ENCODE results near the gene PGBD4. TPM values are rescaled to one million over a fixed set of nuclear protein-coding genes. Genes with fewer than 3 reads are reported as not detected.
"Not testable (repeated sequence)": the region's sequence is repeated elsewhere in the genome, so short reads cannot be mapped to it uniquely, and the experiment has no call there.

Gene PGBD4
- total RNA-seq, 2 experiments from 2014 or later, result 3.8 to 5.2 TPM

DNA sequence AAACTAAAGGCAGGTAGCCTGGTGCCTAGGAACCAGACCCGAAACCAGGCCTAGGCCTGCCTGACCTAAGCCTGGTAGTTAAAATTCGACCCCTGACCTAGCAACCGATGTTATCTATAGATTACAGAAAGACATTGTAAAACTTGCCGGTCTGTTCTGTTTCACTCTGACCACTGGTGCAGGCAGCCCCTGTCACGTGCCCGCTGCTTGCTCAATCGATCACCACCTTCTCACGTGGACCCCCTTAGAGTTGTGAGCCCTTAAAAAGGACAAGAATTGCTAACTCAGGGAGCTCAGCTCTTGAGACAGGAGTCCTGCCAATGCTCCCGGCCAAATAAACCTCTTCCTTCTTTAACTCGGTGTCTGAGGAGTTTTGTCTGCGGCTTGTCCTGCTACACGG, 19.9 kb downstream of the PGBD4 start:
- CTCF ChIA-PET, result interaction anchor here (1.3 kb wide), 1 partner anchor 17 kb away, joined by 4 read pairs; no protein-coding TSS in a partner anchor
- H3K27me3 Mint-ChIP-seq, result peaks cover 12% of the 10 kb centered on the region
- not testable (repeated sequence) for DNase-seq; H3K4me1 Mint-ChIP-seq; H3K4me3 Mint-ChIP-seq; ATAC-seq; H3K9me3 Mint-ChIP-seq (ENCODE audit: low read depth); H3K27ac Mint-ChIP-seq; H3K36me3 Mint-ChIP-seq

DNA sequence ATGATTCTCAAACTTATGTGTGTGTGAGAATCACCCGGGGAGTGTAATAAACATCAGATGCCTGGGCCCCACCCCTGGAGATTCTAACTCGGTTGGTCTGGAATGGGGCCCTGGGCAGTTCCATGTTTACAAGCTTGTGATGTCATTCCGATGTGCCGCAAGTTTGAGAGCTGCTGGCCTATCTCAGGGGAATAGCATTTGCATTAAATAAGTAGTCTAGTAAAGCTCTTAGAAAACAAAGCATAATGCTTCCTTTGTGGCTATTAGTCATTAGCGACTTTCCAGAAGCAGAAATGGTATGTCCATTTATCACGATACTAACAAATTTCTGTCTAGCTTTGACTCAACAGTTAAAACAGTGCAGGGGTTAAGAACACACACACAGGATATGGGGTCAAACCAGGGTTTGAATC, 20.9 kb downstream of the PGBD4 start:
- no peak overlapping the region for H3K27ac Mint-ChIP-seq
- CTCF ChIA-PET, result interaction anchor here (1.3 kb wide), 1 partner anchor 16 kb away, joined by 4 read pairs; no protein-coding TSS in a partner anchor
- no peak overlapping the region for H3K4me3 Mint-ChIP-seq
- no peaks in the 10 kb centered on the region for H3K9me3 Mint-ChIP-seq (ENCODE audit: low read depth)
- no peak for DNase-seq
- peaks cover 10% of the 10 kb centered on the region for H3K27me3 Mint-ChIP-seq
- no peaks in the 10 kb centered on the region for H3K36me3 Mint-ChIP-seq
- no peaks in the 10 kb centered on the region for H3K4me1 Mint-ChIP-seq
- no peak for ATAC-seq

DNA sequence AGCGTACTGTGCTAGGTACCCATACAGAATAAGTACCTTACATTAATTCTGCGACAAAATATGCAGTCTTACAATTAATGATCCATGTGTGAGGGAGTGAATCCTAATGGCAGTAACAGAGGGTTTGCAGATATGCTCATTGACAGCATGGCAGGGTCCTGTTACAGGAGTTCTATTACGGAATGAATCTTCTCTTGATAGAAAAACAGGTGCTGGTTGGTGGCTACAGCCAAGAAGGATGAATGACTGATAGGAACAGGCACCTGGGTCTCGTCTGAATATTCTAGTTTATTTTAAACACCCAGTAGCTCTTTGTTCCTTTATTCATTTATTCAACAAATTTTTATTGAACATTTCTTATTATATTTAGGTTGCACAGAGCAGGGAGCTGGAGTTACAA, 22.8 kb downstream of the PGBD4 start:
- CTCF ChIA-PET, result interaction anchor here (1.1 kb wide), 1 partner anchor 14 kb away, joined by 3 read pairs; no protein-coding TSS in a partner anchor
- Mint-ChIP-seq H3K36me3 (no peaks in the 10 kb centered on the region), H3K4me1 (no peaks in the 10 kb centered on the region), H3K9me3 (ENCODE audit: low read depth) (no peaks in the 10 kb centered on the region), H3K27ac (no peak overlapping the region), H3K27me3 (peaks cover 8% of the 10 kb centered on the region), H3K4me3 (no peak overlapping the region)
- DNase-seq, result no peak
- no peak for ATAC-seq

DNA sequence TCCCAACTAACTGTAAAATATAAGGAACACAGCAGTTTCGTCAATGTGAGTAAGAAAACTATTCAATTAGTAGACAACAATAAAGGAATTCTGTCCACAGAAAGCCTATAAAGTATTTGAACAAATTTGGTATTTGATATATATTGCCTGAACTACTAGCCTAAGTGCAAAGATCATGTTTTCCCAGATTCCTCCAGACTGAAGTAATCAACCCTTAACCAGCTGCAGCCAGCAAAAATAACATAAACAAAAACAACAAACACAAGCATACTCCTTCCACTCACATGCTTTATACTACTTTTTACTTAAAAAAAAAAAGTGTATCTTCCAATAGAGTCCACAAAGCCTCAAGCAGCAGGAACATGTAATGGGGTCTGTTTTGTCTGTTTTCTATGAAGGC, 24.1 kb downstream of the PGBD4 start:
- Mint-ChIP-seq H3K4me3 (no peak overlapping the region), H3K9me3 (ENCODE audit: low read depth) (no peaks in the 10 kb centered on the region), H3K27ac (no peak overlapping the region), H3K27me3 (peaks cover 3% of the 10 kb centered on the region), H3K4me1 (no peaks in the 10 kb centered on the region), H3K36me3 (no peaks in the 10 kb centered on the region)
- ATAC-seq (no peak), DNase-seq (no peak)
- CTCF ChIA-PET, result no interaction called here

DNA sequence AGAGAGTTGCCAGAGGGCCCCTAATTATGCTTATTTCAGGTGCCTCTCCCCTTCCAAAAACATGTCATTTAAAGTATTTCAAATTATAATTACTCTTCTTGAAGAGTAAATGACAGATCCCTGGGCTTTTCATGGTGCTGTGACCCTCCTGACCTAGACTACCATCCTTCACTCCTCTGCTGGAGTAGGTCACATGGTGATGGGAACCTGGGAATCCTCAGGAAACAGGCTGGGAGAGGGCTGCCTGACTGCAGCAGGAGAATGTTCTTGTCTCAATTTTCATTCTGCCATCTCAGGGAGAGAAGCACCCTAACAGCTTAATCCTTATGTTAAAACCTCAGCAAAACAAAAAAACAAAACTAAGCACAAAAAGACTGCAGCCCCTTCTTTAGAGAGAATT, 24.6 kb downstream of the PGBD4 start:
- H3K4me1 Mint-ChIP-seq, result no peaks in the 10 kb centered on the region
- no peak overlapping the region for H3K4me3 Mint-ChIP-seq
- ATAC-seq (no peak), DNase-seq (no peak)
- CTCF ChIA-PET, result no interaction called here
- no peak overlapping the region for H3K27ac Mint-ChIP-seq
- peaks cover 3% of the 10 kb centered on the region for H3K27me3 Mint-ChIP-seq
- H3K9me3 Mint-ChIP-seq (ENCODE audit: low read depth), result no peaks in the 10 kb centered on the region
- no peaks in the 10 kb centered on the region for H3K36me3 Mint-ChIP-seq

DNA sequence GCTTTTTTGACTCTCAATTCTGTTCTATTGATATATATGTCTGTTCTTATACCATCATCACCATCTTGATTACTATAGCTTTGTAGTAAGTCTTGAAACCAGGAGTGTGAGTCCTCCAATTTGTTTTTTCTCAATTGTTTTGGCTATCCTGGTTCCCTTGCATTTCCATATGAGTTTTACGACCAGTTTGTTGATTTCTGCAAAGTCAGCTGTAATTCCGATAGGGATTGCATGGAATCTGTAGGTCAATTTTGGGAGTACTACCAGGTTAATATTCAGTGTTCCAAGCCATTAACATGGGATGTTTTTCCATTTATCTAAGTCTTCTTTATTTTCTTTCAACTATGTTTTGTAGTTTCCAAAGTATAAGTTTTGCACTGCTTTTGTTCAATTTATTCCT, 27.0 kb downstream of the PGBD4 start:
- Mint-ChIP-seq H3K36me3 (no peaks in the 10 kb centered on the region), H3K4me1 (no peaks in the 10 kb centered on the region), H3K4me3 (no peak overlapping the region), H3K27ac (no peak overlapping the region), H3K9me3 (ENCODE audit: low read depth) (no peaks in the 10 kb centered on the region), H3K27me3 (peaks cover 3% of the 10 kb centered on the region)
- ATAC-seq, result no peak
- DNase-seq, result no peak
- CTCF ChIA-PET, result no interaction called here

DNA sequence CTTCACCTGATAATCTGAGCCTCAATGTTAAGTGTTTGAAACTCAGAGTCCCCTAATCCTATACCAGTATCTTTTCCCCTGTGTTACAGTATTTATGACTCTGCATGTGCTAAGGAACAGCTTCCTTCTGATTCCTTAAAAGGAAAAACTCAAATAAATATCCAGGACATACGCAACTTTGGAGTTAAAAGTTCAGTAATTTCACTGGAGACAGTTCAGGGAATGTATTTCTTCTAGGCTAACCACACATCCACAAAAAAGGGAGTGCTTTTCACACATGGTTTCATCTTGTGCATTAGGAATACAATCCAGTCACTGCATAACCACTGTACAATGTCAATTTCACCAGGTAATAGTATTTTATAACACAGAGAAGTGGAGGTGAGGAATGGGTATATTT, 31.0 kb downstream of the PGBD4 start:
- Mint-ChIP-seq H3K27ac (no peak overlapping the region), H3K4me3 (no peak overlapping the region), H3K9me3 (ENCODE audit: low read depth) (no peaks in the 10 kb centered on the region), H3K4me1 (no peaks in the 10 kb centered on the region), H3K36me3 (no peaks in the 10 kb centered on the region), H3K27me3 (no peaks in the 10 kb centered on the region)
- CTCF ChIA-PET, result no interaction called here
- no peak for DNase-seq
- no peak for ATAC-seq

DNA sequence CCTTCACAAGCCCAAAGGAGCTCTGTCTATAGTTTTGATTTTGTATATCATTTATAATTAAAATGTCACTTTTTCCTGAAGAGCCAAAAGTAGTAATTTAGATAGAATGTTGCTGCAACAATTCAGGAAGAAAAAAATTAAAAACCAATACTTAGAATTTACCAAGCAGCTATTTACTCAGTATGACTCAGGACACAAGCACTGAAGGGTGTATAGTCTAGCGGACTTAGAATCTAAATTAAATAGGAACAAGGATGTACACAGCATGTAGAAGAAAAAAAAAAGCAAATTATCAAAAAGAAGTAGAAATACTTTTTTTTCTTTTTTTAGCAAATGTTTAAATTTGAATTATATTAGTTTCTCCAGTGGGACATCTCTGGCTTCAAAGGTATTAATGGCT, 31.6 kb downstream of the PGBD4 start:
- DNase-seq (no peak), ATAC-seq (no peak)
- Mint-ChIP-seq H3K27me3 (no peaks in the 10 kb centered on the region), H3K9me3 (ENCODE audit: low read depth) (no peaks in the 10 kb centered on the region), H3K27ac (no peak overlapping the region), H3K36me3 (peaks cover 2% of the 10 kb centered on the region), H3K4me1 (no peaks in the 10 kb centered on the region), H3K4me3 (no peak overlapping the region)
- CTCF ChIA-PET, result interaction anchor here (1.0 kb wide), 1 partner anchor 23 kb away, joined by 3 read pairs; no protein-coding TSS in a partner anchor

DNA sequence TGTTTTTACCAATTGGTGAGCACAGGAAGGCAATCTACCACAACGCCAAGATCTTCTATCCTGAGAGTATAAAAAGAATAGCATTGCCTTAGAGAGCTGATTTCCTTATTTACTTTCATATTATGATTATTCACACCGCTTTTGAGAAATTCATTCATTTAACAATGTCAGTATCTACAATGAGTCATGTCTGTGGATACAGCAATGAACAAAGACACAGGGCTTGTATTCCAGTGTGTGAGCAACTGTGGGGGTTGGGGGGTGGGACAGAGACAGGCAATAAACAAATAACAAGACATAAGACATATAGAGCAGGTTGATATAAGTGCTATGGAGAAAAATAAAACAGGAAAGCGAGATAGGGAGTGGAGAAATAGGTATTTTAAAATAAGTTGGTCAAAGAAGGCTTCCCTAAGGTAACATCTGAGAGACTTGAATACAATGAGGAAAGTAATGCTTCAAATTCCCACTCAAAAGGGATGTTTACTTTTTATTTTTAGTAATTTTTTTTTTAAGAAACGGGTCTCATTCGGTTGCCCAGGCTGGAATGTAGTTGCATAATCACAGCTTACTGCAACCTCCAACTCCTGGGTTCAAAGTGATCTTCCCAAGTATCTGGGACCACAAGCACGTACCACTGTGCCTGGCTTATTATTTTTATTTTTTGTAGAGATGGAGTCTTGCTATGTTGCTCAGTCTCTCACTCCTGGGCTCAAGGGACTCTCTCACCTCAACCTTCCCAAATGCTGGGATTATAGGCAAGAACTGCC, 45.7 kb downstream of the PGBD4 start:
- CTCF ChIA-PET, result no interaction called here
- no peaks in the 10 kb centered on the region for H3K4me1 Mint-ChIP-seq
- H3K9me3 Mint-ChIP-seq (ENCODE audit: low read depth), result no peaks in the 10 kb centered on the region
- H3K36me3 Mint-ChIP-seq, result peaks cover 43% of the 10 kb centered on the region
- H3K4me3 Mint-ChIP-seq, result no peak overlapping the region
- H3K27ac Mint-ChIP-seq, result no peak overlapping the region
- H3K27me3 Mint-ChIP-seq, result no peaks in the 10 kb centered on the region
- no peak for ATAC-seq
- DNase-seq, result no peak

DNA sequence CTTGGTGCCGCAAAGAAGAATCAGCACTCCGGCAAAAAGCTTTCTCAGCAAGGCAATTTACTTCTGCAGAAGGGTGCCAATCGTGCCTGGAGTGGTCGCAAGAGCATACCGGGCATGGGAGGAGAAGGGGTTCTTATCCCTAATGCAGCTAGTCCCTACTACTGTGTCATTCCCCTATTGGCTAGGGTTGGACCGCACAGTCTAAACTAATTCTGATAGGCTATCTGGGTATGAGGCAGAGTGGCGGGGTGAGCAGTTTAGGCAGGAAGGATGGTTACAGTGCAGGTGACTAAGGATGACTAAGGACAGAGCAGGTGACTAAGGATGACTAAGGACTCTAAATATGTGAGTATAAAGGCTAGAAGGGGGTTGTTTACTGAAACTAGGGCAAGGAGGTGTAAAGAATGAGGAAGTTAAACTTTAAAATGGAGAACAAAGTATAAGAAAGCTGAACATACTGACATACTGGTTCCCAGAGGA, 52.9 kb downstream of the PGBD4 start:
- H3K36me3 Mint-ChIP-seq, result peaks cover 88% of the 10 kb centered on the region
- no peak overlapping the region for H3K27ac Mint-ChIP-seq
- H3K4me1 Mint-ChIP-seq, result no peaks in the 10 kb centered on the region
- H3K27me3 Mint-ChIP-seq, result no peaks in the 10 kb centered on the region
- no peak overlapping the region for H3K4me3 Mint-ChIP-seq
- H3K9me3 Mint-ChIP-seq (ENCODE audit: low read depth), result peaks cover 16% of the 10 kb centered on the region
- DNase-seq (no peak), ATAC-seq (no peak)
- CTCF ChIA-PET, result no interaction called here

DNA sequence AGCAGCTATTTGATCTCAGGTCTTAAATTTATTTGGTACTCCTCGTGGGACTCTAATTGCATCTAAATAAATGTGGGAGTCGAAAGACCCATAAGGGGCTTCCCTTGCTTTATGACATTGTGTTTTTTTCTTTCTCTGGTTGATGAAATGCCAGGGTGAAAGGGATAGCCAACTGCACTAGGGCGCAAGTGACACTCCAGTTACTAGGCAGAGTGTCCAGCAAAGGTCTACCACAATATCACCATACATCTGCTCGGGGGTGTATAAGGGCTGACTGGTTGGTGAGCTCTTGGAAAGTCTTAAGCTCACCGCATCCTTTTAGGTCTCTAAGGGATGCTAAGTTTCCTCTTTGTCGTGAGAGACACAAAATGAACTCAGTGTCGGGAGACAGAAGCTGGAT, 54.0 kb downstream of the PGBD4 start:
- Mint-ChIP-seq H3K4me1 (no peaks in the 10 kb centered on the region), H3K4me3 (no peak overlapping the region), H3K27ac (no peak overlapping the region), H3K36me3 (peaks cover 90% of the 10 kb centered on the region), H3K27me3 (no peaks in the 10 kb centered on the region), H3K9me3 (ENCODE audit: low read depth) (peaks cover 24% of the 10 kb centered on the region)
- ATAC-seq (no peak), DNase-seq (no peak)
- CTCF ChIA-PET, result no interaction called here

Other genes with a start within 250 kb of the PGBD4 start
- not detected for gene CHRM5, start 133.6 kb upstream of the PGBD4 start, total RNA-seq
- 10 to 100 TPM in 1 of 2 experiments, 1 to 10 TPM in 1; 8.9 to 11.8 TPM for gene AVEN, start 62.9 kb upstream of the PGBD4 start, total RNA-seq
- gene EMC7, start 221 bp upstream of the PGBD4 start, total RNA-seq, result 10 to 100 TPM; 66.2 to 76.5 TPM
- 10 to 100 TPM; 41.5 to 56.5 TPM for gene KATNBL1, start 108.0 kb downstream of the PGBD4 start, total RNA-seq
- 10 to 100 TPM; 89.2 to 97.2 TPM for gene EMC4, start 122.9 kb downstream of the PGBD4 start, total RNA-seq
- 10 to 100 TPM; 28.2 to 55.2 TPM for gene SLC12A6, start 235.7 kb downstream of the PGBD4 start, total RNA-seq
- 100 to 1,000 TPM; 166 to 249 TPM for gene NOP10, start 241.1 kb downstream of the PGBD4 start, total RNA-seq
- not detected for gene NUTM1, start 241.2 kb downstream of the PGBD4 start, total RNA-seq

Measured in activated CD8-positive, alpha-beta memory T cell treated with anti-CD3 and anti-CD28 coated beads, Interleukin-2, amount 10 ng/mL, durations not matched to agents 7 days and 5 days (primary cell).